ENCODE results near the gene PROK2.

Gene PROK2

GRCh38 chr3:71787851-71788405 is 3.0 kb upstream of the PROK2 start:
- DNase-seq (ENCODE audit: low read depth in 2 of 2, low spot score in 1 of 2) = no peak

- DNase-seq (ENCODE audit: low read depth in 2 of 2, low spot score in 1 of 2) = no peak
Observed at GRCh38 chr3:71786551-71786950, 1.6 kb upstream of the PROK2 start.

- no peak for DNase-seq (ENCODE audit: low read depth in 2 of 2, low spot score in 1 of 2)
Observed at GRCh38 chr3:71786217-71786549, 1.2 kb upstream of the PROK2 start.

DNA sequence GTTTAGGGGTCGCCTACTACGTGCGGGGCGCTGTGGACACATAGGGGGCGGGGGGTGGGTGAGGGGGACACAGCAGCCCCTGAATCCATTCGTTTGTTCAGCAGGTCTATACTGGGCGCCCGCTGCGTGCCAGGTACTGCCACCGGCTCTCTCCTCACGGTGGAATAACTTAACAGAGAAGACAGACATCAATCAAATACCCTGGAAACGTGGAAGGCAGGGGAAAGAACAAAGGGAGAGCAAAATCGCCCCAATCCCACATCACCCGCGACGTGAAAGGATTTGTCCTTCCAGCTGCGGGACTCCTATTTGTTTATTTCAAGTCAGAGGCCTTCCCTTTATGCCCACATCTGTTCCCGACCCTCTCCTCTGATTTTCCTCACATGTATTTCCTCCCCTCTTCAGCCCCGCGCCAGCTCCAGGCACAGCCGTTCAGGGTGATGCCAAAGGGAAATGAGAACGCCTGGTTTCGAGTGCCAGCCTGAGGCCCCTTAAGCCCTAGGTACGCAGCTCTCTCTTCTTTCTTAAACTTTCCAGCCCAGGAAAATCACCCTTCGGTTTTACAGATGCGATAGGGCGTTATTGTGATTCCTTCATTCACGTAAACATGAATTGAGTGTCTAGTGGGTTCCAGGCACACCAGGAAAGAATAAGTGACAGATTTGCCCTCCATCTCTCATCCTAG is 726 bp upstream of the PROK2 start:
- DNase-seq (ENCODE audit: low read depth in 2 of 2, low spot score in 1 of 2) = no peak

GRCh38 chr3:71784201-71784913 is 591 bp downstream of the PROK2 start:
- no peak for DNase-seq (ENCODE audit: low read depth in 2 of 2, low spot score in 1 of 2)

GRCh38 chr3:71783152-71783551 is 1.8 kb downstream of the PROK2 start:
- no peak for DNase-seq (ENCODE audit: low read depth in 2 of 2, low spot score in 1 of 2)

DNA sequence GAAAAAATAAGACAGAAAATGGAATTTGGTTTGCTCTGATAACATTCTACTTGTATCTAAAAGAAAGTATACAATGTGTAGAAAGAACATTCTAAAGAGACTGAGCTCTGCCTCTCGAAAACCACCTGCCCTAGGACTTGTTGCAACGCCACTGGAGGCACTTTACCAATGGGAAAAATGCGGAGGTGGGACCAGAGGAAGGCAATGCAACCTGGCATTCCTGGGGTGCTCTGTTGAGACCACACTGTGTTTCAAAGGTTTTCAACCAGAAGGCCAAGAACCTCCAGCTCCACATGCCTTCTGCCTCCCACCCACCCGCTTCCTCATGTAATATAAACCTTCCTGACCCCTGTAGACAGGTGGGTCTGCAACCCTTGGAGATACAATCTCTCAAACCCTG is 4.5 kb downstream of the PROK2 start:
- DNase-seq (ENCODE audit: low read depth in 2 of 2, low spot score in 1 of 2) = no peak

- no peak for DNase-seq (ENCODE audit: low read depth in 2 of 2, low spot score in 1 of 2)
Observed at GRCh38 chr3:71779674-71780377, 5.1 kb downstream of the PROK2 start.

- DNase-seq (ENCODE audit: low read depth in 2 of 2, low spot score in 1 of 2) = no peak
Observed at GRCh38 chr3:71778353-71778752, 6.6 kb downstream of the PROK2 start.

- DNase-seq (ENCODE audit: low read depth in 2 of 2, low spot score in 1 of 2) = no peak
Observed at GRCh38 chr3:71776538-71776937, 8.4 kb downstream of the PROK2 start.

- DNase-seq (ENCODE audit: low read depth in 2 of 2, low spot score in 1 of 2) = no peak
Observed at GRCh38 chr3:71771884-71772283, 13.1 kb downstream of the PROK2 start.

DNA sequence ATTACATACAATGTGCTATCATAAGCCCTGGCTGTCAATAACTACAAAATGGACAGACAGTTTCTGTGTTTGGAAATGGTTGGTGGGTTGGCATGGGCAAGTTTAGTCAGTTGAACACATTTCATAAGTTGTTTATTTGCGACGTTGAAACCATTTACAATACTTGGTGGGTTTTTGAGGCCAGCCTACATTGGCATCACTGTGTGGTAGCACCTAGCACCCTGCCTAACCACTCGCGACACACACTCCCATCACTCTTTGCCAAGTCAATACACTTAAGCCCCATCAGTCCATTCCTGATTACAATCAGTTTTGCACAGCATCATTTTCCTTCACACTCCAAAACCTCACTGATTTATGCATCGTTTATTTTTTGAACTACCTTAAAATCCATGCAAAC is 13.8 kb downstream of the PROK2 start:
- DNase-seq (ENCODE audit: low read depth in 2 of 2, low spot score in 1 of 2) = no peak

DNA sequence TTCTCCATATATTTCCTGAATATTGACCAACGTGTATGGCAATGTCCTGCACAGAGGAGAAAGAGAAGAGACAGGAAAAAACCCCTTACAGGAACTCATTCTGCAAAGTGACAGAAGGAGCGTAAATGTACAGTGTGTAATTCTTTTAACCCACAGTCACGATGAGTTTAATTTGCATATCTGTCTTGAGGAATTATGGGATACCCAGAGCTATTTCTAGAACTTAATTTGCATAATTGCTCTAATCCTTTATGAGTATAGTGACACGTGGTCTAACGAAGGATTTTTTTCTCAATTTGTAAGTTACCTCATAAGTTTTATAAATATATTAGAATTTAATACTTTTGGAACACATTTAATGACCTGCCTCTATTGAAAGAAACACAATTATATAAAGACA is 21.5 kb downstream of the PROK2 start:
- DNase-seq (ENCODE audit: low read depth in 2 of 2, low spot score in 1 of 2) = no peak

DNA sequence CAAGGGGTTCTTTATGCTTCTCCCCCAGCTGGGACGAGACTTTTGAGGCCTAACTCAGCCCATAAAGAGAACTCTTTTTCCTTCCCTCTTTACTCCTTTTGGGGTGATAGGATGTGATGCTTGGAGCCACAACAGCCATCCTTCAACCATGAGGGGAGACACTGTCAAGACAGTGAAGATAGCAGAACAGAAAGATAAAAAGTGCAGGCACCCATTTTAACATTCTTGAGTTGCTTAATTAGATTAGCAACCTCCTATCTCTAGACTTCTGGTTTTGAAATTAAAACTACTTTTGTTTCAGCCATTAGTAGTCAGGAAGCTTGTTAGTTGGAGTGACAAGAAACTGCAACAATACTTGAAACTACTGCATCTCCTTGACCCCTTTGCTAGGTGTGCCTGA is 24.8 kb downstream of the PROK2 start:
- DNase-seq (ENCODE audit: low read depth in 2 of 2, low spot score in 1 of 2) = no peak

- DNase-seq (ENCODE audit: low read depth in 2 of 2, low spot score in 1 of 2) = no peak
Observed at GRCh38 chr3:71759401-71759800, 25.5 kb downstream of the PROK2 start.

DNA sequence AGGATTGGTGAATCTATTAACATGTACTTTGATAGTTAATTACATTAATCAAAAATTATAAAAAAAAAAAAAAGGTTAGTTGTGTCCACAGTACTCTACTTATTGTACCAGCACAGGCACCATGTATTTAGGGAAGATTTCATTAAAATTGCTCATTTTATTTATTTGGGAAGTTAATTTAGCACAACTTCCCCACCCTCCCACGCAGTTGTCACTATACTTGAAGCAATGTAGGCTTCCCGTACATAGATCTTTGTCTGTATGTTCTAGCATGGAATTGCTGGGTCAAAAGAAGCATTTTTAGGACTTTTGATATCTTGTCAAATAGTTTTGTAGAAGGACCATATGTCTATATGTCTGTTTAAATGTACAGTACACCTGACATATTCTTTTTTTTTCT is 26.9 kb downstream of the PROK2 start:
- no peak for DNase-seq (ENCODE audit: low read depth in 2 of 2, low spot score in 1 of 2)

- DNase-seq (ENCODE audit: low read depth in 2 of 2, low spot score in 1 of 2) = no peak
Observed at GRCh38 chr3:71754610-71755253, 30.2 kb downstream of the PROK2 start.

DNA sequence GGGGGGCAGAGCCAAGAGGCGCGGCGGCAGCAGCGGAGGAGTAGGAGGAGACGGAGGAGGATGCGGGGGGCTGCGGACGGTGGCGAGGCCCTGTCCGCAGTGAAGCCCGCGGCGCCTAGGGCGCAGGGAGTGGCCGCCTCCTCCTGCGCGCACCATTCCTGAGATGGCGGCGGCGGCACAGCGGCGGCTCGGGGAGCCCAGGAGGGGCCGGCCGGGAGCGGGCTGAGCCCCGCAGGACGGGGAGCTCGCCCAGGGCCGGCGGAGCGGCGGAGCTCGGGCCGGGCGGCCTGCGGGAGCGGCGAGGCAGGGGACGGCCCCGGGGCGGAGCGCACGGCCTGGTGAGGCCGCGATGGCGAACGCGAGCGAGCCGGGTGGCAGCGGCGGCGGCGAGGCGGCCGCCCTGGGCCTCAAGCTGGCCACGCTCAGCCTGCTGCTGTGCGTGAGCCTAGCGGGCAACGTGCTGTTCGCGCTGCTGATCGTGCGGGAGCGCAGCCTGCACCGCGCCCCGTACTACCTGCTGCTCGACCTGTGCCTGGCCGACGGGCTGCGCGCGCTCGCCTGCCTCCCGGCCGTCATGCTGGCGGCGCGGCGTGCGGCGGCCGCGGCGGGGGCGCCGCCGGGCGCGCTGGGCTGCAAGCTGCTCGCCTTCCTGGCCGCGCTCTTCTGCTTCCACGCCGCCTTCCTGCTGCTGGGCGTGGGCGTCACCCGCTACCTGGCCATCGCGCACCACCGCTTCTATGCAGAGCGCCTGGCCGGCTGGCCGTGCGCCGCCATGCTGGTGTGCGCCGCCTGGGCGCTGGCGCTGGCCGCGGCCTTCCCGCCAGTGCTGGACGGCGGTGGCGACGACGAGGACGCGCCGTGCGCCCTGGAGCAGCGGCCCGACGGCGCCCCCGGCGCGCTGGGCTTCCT is 31.0 kb downstream of the PROK2 start, which contains the start of gene GPR27:
Gene GPR27, plus strand, starts transcription at position 155 of the 909 bp plus-strand sequence. Its CDS starts 195 bp downstream, at position 350.
- no peak for DNase-seq (ENCODE audit: low read depth in 2 of 2, low spot score in 1 of 2)

- DNase-seq (ENCODE audit: low read depth in 2 of 2, low spot score in 1 of 2) = no peak
Observed at GRCh38 chr3:71752831-71753700, 31.9 kb downstream of the PROK2 start.

Measured in stimulated activated CD8-positive, alpha-beta memory T cell treated with anti-CD3 and anti-CD28 coated beads, Interleukin-4, amount 100 ng/mL, for 1 hour (primary cell).